GM18868 (cell line): Measurements from ENCODE around the gene LSR.

Experiments used
- ATAC-seq: cut with Tn5 transposase; IDR thresholded peaks from one replicate; pipeline ENCODE4 v1.9.1; 2021; ENCODE audit warnings: mild to moderate bottlenecking, moderate library complexity; ENCODE audit not compliant: unreplicated experiment

LSR gene

DNA sequence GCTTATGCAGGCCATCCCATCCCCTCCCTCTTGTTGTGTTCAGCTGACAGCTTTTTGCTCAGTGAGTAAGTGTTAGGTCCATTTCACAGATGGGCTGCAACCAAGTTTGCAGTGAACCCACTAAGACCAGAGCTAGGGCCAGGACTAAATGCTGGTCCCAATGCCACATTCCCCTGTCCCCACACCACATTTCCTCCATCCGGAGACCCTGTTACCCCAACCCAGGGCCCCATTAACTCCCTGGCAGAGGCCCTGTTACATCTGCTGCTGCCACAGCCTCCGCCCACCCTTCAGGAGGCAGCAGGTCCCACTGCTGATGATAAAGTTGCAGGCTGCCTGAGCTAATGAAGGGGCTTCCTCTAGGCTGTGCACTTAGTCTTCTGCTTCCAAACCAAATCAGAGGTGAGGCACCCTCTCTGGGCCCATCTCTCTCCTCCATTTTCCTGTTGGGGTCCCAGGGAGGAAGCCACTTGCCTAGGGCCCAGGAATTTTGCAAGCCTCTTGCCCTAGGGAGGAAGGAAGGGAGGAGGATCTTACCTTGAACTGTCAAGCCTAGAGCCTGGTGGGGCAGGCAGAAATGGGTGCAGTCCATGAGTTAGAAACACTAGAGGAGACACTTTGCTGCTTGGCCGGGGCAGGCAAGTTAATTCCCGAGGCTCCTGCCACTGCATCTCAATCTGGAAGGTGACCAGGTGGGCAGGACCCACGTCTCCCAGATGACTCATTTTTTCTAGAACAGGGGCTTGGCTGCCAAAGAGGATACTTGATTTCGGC lies 16.5 kb downstream of the LSR start:
- no peak for ATAC-seq

- ATAC-seq: no peak
Observed at GRCh38 chr19:35265900-35266519, 17.2 kb downstream of the LSR start.

DNA sequence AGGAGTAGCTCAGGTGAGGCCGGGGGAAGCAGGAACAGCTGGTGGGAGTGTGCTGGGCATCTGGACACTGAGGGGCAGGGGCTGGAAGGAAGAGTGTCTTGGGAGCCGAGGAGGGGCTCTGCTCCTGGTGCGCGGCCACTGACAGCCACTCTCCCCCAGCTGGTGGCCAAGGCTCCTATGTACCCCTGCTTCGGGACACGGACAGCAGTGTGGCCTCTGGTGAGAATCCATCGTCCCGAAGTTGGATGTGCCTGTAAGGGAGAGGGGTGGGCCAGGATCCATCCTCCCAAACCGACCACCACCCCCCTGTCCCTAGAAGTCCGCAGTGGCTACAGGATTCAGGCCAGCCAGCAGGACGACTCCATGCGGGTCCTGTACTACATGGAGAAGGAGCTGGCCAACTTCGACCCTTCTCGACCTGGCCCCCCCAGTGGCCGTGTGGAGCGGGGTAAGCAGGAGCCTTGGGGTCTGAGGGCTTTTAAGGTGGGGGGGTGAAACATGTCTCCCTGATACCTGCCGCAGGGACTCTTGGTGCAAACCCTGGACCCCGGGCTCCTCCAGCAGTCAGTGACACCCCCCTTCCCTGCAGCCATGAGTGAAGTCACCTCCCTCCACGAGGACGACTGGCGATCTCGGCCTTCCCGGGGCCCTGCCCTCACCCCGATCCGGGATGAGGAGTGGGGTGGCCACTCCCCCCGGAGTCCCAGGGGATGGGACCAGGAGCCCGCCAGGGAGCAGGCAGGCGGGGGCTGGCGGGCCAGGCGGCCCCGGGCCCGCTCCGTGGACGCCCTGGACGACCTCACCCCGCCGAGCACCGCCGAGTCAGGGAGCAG lies 17.9 kb downstream of the LSR start:
- no peak for ATAC-seq

- ATAC-seq: no peak
Observed at GRCh38 chr19:35267353-35267817, 18.6 kb downstream of the LSR start.

- peak; percentile 45 for ATAC-seq
Observed at GRCh38 chr19:35267818-35268535, 19.2 kb downstream of the LSR start.

DNA sequence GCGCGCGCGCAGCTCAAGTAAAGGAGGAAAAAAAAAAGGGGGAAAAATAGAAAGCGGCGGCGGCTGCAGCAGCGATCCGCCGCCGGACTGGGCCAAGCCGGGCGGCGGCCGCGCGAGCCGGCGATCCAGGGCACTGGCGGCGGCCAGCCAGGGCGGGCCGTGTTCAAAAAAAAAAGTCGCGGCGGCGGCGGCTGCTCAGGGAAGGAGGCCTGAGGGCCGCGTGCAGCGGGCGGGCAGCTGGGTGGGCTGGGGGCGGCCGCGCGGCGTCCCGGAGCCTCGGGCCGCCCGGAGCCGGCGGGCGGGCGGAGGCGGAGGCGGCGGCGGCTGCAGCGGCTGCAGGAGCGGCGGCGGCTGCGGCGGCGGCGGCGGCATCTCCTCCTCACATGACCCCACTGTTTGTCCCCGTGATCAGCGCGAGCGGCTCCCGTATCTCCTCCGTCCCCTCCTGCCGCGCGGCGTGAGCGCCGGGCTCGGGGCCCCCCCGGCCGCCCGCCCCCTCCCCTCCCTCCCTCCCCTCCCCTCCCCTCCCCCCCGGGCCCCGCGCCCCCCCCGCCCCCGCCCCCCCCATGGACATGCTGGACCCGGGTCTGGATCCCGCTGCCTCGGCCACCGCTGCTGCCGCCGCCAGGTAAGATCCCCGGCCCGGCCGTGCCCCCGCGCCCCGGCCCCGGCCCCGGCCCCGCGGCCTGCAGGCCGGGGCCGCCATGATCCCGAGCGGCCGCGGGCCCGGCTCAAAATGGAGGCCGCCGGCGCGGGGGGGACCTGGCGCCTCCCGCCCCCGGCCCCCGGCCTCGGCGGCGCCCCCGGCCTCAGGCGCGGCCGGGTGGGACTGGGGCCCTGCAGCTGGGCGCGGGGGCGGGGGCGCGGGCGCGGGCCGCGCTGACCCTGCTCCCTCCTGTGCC lies 20.0 kb downstream of the LSR start, which contains the start of gene USF2:
USF2 (plus strand) TSS at position 427 of the 902 bp plus-strand sequence; CDS start at position 567, 140 bp downstream.
- peak; percentile 30 for ATAC-seq

GRCh38 chr19:35269438-35270117 lies 20.8 kb downstream of the LSR start:
- ATAC-seq: peak; percentile 36

DNA sequence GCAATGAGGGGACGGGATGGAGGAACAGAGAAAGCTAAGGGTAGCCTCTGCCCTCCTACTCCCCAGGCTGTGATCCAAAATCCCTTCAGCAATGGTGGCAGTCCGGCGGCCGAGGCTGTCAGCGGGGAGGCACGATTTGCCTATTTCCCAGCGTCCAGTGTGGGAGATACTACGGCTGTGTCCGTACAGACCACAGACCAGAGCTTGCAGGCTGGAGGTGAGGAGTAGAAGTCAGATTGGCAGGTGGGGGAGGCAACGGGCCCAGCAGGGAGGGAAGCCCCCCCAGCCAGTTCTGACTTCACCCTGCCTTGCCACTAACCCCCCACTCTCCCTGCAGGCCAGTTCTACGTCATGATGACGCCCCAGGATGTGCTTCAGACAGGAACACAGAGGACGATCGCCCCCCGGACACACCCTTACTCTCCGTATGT lies 21.6 kb downstream of the LSR start:
- no peak for ATAC-seq

DNA sequence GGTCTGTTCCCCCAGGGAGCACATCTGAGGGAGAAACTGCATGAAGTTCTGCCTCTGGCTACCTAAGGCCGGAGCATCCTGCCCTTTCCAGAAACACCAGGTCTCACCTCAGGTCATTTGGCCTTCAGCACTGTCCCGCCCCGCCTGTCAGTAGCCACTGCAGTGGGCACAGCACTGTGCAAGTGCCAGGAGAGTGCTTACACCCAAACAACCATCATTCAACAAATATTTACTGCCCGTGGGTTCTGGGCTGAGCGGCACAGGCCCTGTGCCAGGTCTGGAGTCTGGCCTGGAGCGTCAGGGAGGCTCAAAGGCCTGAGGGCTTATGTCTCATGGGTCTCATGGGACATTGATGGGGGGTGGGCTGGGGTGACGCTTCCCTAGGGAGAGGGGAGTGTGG lies 22.7 kb downstream of the LSR start:
- ATAC-seq: no peak

DNA sequence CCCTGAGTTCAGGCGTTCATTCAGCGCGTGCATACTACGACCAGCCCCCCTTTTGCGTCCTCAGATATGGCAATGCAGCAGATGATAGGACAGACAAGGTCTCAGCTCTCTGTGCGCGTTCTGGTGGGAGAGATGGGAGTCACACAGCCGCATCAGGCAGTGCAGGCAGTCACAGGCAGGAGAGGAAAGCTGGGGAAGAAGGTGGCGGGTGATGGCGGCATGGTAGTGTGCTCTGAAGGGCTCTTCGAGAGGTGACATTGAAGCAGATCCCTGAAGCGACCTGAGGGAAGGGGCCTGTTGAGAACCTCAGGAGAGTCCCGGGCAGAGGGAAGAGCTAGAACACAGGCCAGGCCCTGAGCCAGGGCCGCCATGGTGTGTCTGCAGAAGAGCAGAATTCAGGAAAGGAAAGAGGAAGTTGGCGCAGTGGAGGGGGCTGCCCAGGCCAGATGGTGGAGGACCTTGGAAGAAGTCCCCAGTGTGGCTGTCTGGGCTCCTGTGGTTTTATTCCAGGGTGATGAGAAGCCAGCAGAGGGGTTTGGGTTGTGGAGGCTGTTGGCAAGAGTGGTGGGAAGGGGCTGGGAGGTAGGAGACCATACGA lies 23.4 kb downstream of the LSR start:
- no peak for ATAC-seq

- ATAC-seq: no peak
Observed at GRCh38 chr19:35272954-35273649, 24.3 kb downstream of the LSR start.

DNA sequence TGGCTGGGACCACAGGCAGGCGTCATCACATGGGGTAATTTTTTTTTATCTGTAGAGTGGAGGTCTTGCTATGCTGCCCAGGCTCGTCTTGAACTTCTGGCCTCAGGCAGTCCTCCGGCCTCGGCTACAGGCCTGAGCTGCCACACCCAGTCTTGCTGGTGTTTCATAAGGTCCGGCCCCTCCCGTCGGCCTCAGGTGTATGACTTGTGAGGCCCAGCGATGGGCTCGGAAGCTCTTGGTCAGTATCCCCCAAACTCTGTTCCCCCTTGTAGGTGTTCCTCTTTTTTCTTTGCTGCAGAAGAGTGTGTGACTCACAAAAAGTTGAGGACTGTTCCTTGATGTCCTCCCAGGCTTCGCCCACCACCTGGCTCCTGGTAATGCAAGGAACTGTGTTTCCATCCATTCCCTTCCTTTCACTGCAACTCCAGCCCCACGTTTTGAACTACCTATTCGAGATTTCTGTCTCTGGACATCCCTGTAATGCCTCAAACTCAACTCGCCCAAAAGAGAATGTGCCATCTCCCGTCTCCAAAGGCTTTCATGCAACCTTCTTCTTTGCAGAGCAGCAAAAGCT lies 25.0 kb downstream of the LSR start:
- no peak for ATAC-seq

GRCh38 chr19:35274323-35274722 lies 25.5 kb downstream of the LSR start:
- ATAC-seq: no peak

DNA sequence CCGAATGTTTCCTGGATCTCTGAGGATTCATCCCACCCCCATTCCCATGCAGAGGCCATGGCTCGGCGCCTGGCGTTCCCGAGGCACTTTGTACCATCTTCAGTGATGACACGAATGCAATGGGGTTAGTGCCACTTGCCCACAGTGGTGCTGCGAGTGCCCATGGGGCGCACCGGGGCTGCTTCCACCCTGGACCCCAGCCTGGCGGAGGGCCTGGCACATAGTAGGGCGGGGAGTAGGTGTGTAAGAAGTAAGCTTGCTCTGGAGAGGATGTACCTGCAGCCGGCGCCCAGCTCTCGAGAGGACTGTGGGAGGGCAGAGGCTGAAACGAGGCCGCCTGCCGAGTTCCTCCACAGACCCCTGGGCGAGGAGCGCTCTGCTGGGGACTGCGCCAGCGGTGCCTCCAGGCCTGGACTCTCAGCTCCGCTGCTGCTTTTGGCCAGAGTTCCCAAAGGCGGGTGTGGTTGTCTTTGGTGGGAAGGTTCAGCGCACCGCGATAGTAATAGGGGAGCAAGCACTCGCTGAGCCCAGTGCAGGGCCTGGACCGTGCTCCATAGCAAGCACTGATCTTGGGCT lies 28.0 kb downstream of the LSR start:
- no peak for ATAC-seq

DNA sequence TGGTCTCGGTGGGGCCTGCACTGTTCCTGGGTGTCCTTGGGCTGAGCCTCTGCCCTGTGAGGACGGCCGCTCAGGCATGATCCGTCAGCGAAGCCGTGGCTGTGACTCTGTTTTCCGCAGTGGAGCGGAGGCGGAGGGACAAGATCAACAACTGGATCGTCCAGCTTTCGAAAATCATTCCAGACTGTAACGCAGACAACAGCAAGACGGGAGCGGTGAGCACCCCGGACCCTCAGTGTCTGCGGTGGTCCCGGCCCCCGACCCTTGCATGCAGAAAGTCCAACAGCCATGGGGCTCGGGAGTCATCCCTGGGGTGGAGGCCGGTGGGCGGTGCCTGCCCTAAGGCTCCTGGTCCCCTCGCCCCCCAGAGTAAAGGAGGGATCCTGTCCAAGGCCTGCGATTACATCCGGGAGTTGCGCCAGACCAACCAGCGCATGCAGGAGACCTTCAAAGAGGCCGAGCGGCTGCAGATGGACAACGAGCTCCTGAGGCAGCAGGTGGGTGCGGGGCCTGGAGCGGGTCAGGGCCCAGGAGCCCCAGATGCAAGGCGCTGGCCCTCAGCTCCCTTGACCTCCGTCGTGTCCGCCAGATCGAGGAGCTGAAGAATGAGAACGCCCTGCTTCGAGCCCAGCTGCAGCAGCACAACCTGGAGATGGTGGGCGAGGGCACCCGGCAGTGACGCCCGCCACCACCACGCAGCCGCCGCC lies 29.9 kb downstream of the LSR start:
- no peak for ATAC-seq

DNA sequence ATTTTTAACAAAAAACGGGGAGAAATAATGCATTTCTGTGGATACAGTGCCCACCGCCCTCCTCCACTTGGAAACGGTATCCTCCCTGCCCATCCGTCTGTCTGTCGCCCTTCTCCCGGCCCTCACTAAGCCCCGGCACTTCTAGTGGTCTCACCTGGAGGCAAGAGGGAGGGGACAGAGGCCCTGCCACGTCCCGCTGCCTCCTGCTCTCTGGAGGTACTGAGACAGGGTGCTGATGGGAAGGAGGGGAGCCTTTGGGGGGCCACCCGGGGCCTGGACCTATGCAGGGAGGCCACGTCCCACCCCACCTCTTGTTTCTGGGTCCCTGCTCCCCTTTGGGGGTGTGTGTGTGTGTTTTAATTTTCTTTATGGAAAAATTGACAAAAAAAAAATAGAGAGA lies 30.6 kb downstream of the LSR start:
- ATAC-seq: no peak
